ENCODE measurements around the gene ZBTB7C.

The ZBTB7C gene

DNA sequence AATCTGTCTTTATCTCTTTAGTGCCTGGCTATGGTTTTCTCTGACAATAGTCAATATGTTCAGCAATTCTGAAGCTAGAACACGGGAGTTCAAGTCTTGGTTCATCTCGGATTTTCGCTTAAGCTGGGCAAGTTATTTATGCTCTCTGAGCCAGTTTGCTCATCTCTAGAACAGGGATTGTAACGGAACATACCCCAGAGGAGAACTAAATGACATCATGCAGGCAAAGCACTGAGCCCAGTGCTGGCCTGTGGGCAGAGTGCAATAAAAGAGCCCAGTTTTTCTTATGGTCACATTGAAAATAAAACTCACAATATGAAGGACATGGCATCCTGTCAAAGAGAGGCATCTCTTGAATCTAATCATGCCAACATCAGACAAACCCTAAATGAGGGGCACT lies 143.9 kb downstream of the ZBTB7C start:
- H3K4me3 Mint-ChIP-seq: no peak overlapping the region
- peaks cover 4% of the 10 kb centered on the region for H3K36me3 Mint-ChIP-seq (ENCODE audit: low read depth)
- H3K4me1 Mint-ChIP-seq: peaks cover 15% of the 10 kb centered on the region
- H3K27me3 Mint-ChIP-seq (ENCODE audit: low read depth): no peaks in the 10 kb centered on the region
- TF ChIP-seq, protein P1, sequence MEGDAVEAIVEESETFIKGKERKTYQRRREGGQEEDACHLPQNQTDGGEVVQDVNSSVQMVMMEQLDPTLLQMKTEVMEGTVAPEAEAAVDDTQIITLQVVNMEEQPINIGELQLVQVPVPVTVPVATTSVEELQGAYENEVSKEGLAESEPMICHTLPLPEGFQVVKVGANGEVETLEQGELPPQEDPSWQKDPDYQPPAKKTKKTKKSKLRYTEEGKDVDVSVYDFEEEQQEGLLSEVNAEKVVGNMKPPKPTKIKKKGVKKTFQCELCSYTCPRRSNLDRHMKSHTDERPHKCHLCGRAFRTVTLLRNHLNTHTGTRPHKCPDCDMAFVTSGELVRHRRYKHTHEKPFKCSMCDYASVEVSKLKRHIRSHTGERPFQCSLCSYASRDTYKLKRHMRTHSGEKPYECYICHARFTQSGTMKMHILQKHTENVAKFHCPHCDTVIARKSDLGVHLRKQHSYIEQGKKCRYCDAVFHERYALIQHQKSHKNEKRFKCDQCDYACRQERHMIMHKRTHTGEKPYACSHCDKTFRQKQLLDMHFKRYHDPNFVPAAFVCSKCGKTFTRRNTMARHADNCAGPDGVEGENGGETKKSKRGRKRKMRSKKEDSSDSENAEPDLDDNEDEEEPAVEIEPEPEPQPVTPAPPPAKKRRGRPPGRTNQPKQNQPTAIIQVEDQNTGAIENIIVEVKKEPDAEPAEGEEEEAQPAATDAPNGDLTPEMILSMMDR (IDR thresholded peaks at IDR 0.05; ENCODE audit: unreplicated experiment in 3 of 3): no peak
- peak overlapping the region in 1 of 3 experiments; percentile 5 for H3K27ac Mint-ChIP-seq
- H3K9me3 Mint-ChIP-seq: peaks cover 4% of the 10 kb centered on the region

DNA sequence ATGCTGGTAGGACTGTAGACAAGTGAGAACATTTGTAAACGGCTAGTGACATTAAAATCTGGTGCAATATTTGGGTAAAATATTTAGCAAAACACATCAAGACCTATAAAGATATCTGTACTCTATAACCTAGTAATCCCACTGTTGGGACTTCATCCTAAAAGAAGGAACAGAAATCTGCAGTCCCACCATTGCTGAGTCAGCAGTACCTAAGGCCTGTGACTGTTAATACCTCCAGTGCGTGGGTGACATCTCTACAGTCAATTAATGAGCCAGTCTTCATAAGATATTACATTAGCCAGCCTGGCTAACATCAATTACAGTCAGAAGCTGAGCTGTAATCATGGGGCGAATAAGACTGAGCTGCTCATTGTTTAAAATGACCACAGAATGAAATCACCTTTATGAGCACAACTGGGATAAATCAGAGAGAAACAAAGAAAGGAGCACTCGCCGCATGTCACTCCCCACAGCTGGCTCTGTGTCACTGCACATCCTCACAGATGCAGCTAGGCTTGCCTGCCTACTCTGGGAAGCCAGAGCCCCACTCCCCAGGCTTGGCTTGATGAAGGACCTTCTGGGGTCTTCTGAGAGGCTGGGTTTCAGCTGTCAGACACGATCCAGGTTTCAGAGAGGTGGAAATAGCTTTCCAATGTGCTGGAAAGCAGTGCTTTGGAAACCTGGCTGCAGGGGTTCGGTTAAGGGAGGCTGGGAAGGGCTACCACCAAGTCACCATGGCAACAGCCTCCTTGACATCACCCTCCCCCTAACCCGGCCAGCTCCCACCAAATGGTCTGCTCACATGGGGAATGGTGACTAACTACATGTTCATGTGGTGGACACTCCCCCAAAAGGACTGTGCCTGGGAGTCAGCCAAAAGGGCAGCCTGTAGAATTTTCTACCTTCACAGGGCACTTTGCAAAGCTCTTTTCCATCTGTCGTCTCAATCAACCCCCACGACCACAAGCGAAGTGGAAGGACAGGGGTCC lies 145.0 kb downstream of the ZBTB7C start:
- Mint-ChIP-seq H3K36me3 (ENCODE audit: low read depth) (no peaks in the 10 kb centered on the region), H3K27me3 (ENCODE audit: low read depth) (peaks cover 4% of the 10 kb centered on the region), H3K4me1 (peaks cover 15% of the 10 kb centered on the region), H3K4me3 (no peak overlapping the region), H3K9me3 (peaks cover 4% of the 10 kb centered on the region), H3K27ac (peak overlapping the region in 1 of 3 experiments; percentile 33)
- TF ChIP-seq, protein P1 (IDR thresholded peaks at IDR 0.05; ENCODE audit: unreplicated experiment in 3 of 3): no peak

DNA sequence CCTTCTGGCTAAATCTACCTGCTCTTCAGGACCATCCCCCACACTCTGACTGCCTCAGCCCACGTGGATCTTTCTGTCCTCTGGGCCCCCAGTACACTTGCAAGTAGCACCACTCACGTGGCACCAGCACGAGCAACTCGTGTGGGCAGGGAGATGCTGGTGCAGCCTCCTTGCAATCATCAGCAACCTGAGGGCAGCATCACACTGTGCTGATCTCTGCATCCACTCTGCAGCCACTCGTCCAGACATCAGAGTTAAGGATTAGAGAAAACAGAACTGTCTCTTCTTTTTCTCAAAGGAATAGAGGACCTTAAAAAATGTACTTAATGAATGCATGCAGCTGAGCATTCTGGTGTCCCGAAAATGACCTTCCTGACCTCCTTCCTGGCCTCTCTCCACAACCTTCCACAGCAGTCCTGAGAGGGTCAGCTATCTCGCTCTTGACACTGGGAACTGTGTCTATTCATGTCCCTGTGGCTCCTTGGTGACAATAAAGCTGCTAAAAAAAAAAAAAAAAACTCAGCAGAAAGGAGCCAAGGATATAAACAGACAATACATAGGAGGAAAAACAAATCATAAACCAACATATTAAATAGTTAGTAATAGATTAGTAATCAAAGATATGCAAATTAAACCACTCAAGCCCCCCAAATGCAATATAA lies 145.9 kb downstream of the ZBTB7C start:
- Mint-ChIP-seq H3K4me3 (no peak overlapping the region), H3K27ac (no peak overlapping the region), H3K4me1 (peaks cover 15% of the 10 kb centered on the region), H3K9me3 (peaks cover 3% of the 10 kb centered on the region), H3K36me3 (ENCODE audit: low read depth) (no peaks in the 10 kb centered on the region), H3K27me3 (ENCODE audit: low read depth) (peaks cover 4% of the 10 kb centered on the region)
- TF ChIP-seq, protein P1 (IDR thresholded peaks at IDR 0.05; ENCODE audit: unreplicated experiment in 3 of 3): no peak

DNA sequence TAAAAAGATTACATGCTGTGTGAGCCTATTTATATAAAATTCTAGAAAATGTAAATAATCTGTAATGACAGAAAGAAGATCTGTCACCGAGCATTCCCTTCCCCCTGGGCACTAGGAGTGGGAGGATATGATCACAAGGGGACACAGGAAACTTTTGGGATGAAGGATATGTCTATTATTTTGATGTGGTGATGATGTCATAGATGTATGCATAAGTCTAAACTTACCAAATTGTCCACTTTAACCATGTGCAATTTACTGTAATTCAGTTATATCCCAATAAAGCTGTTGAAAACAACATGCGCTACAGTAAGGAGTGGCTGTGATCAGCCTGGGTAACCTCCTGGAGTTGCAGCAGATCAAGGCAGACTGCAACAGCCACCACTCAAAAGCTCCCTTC lies 148.9 kb downstream of the ZBTB7C start:
- Mint-ChIP-seq H3K27me3 (ENCODE audit: low read depth) (peaks cover 4% of the 10 kb centered on the region), H3K9me3 (peaks cover 21% of the 10 kb centered on the region), H3K36me3 (ENCODE audit: low read depth) (peaks cover 12% of the 10 kb centered on the region), H3K27ac (no peak overlapping the region), H3K4me1 (peaks cover 9% of the 10 kb centered on the region), H3K4me3 (no peak overlapping the region)
- TF ChIP-seq, protein P1 (IDR thresholded peaks at IDR 0.05; ENCODE audit: unreplicated experiment in 3 of 3): no peak

DNA sequence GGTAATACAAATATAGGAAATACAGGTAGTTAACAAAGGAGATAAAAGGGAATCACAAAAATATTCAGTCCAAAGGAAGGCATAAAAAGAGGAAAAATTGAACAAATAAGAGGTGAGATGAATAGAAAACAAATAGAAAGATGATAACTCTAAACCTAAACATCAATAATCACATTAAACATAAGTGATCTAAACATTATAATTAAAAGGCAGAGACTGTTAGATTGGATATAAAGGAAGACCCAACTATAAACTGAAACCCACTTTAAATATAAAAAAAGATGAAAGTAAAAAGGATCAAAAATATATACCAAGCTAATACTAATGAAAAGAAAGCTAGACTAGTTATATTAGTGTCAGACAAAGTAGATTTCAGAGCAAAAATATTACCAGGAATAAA lies 152.3 kb downstream of the ZBTB7C start:
- Mint-ChIP-seq H3K27me3 (ENCODE audit: low read depth) (peaks cover 7% of the 10 kb centered on the region), H3K27ac (no peak overlapping the region), H3K4me3 (no peak overlapping the region), H3K36me3 (ENCODE audit: low read depth) (peaks cover 12% of the 10 kb centered on the region), H3K9me3 (peaks cover 26% of the 10 kb centered on the region), H3K4me1 (no peaks in the 10 kb centered on the region)
- TF ChIP-seq, protein P1 (IDR thresholded peaks at IDR 0.05; ENCODE audit: unreplicated experiment in 3 of 3): no peak

Data from nephron (organoid).